Effector memory CD4-positive, alpha-beta T cell (primary cell): Measurements from ENCODE around the gene PTPRO.

Experiments
- DNase-seq, 3 donors: peaks; one replicate each; pipeline ENCODE4 v3.0.0-alpha.2; 2020
- H3K27ac ChIP-seq: 2 replicates; pipeline ENCODE4 v1.7.0; 2013; ENCODE audit warnings: mild to moderate bottlenecking, low read length, moderate library complexity; ENCODE audit not compliant: insufficient read depth, poor library complexity, severe bottlenecking
- H3K27me3 ChIP-seq: replicated peaks from 2 replicates; pipeline ENCODE4 v1.7.0; 2013; ENCODE audit warnings: mild to moderate bottlenecking, low read length; ENCODE audit not compliant: insufficient read depth, control insufficient read depth, poor library complexity, severe bottlenecking
- H3K36me3 ChIP-seq: 2 replicates; pipeline ENCODE4 v1.7.0; 2013; ENCODE audit warnings: mild to moderate bottlenecking, low read length, moderate library complexity; ENCODE audit not compliant: control insufficient read depth, insufficient read depth
- H3K4me1 ChIP-seq: 2 replicates; pipeline ENCODE4 v1.7.0; 2013; ENCODE audit warnings: low read length, mild to moderate bottlenecking; ENCODE audit not compliant: control insufficient read depth, insufficient read depth, poor library complexity, severe bottlenecking
- H3K4me3 ChIP-seq: 2 replicates; pipeline ENCODE4 v1.7.0; 2013; ENCODE audit warnings: low read length, low read depth, mild to moderate bottlenecking; ENCODE audit not compliant: insufficient read depth, poor library complexity, severe bottlenecking
- H3K9me3 ChIP-seq: 2 replicates; pipeline ENCODE4 v1.7.0; 2013; ENCODE audit warnings: mild to moderate bottlenecking, low read length, moderate library complexity; ENCODE audit not compliant: control insufficient read depth

Gene PTPRO

DNA sequence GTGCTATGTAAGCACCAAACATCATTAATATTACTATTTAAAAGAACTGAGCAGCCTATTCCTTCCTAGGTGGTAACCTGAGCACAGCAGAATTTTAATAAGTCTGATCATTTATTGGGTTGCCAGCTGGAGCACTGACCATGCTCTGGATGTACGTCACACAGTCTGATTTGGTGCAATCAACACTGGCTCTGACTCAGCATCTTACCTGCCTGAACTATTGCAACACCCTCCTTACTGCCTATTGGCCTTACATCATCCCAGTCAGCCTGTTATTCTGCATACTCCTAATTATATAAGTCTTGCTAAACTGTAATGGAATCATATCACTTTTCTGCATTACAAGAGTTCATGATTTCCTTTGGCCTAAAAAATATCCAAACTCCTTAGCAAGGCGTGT, 149.7 kb downstream of the PTPRO start:
- no peaks in the 10 kb centered on the region for H3K27me3 ChIP-seq
- H3K4me1 ChIP-seq, result no peaks in the 10 kb centered on the region
- H3K9me3 ChIP-seq, result no peaks in the 10 kb centered on the region
- H3K4me3 ChIP-seq, result no peak overlapping the region
- H3K36me3 ChIP-seq, result no peaks in the 10 kb centered on the region
- DNase-seq, result no peak
- no peak overlapping the region for H3K27ac ChIP-seq

- H3K27ac ChIP-seq, result no peak overlapping the region
- no peak overlapping the region for H3K4me3 ChIP-seq
- no peak for DNase-seq
- H3K4me1 ChIP-seq, result no peaks in the 10 kb centered on the region
- no peaks in the 10 kb centered on the region for H3K9me3 ChIP-seq
- H3K36me3 ChIP-seq, result no peaks in the 10 kb centered on the region
- no peaks in the 10 kb centered on the region for H3K27me3 ChIP-seq
Observed at GRCh38 chr12:15474766-15475165, 152.5 kb downstream of the PTPRO start.

GRCh38 chr12:15477761-15478160, 155.5 kb downstream of the PTPRO start:
- H3K4me1 ChIP-seq, result no peaks in the 10 kb centered on the region
- no peaks in the 10 kb centered on the region for H3K9me3 ChIP-seq
- no peak overlapping the region for H3K4me3 ChIP-seq
- DNase-seq, result no peak
- H3K27ac ChIP-seq, result no peak overlapping the region
- H3K36me3 ChIP-seq, result no peaks in the 10 kb centered on the region
- H3K27me3 ChIP-seq, result no peaks in the 10 kb centered on the region

- no peak overlapping the region for H3K4me3 ChIP-seq
- H3K9me3 ChIP-seq, result no peaks in the 10 kb centered on the region
- no peak for DNase-seq
- H3K4me1 ChIP-seq, result no peaks in the 10 kb centered on the region
- no peaks in the 10 kb centered on the region for H3K27me3 ChIP-seq
- no peaks in the 10 kb centered on the region for H3K36me3 ChIP-seq
- no peak overlapping the region for H3K27ac ChIP-seq
Observed at GRCh38 chr12:15481846-15482245, 159.5 kb downstream of the PTPRO start.

- Histone ChIP-seq H3K36me3 (no peaks in the 10 kb centered on the region), H3K4me1 (no peaks in the 10 kb centered on the region), H3K4me3 (no peak overlapping the region), H3K9me3 (no peaks in the 10 kb centered on the region), H3K27ac (no peak overlapping the region), H3K27me3 (no peaks in the 10 kb centered on the region)
- DNase-seq, result no peak
Observed at GRCh38 chr12:15485466-15485865, 163.2 kb downstream of the PTPRO start.

DNA sequence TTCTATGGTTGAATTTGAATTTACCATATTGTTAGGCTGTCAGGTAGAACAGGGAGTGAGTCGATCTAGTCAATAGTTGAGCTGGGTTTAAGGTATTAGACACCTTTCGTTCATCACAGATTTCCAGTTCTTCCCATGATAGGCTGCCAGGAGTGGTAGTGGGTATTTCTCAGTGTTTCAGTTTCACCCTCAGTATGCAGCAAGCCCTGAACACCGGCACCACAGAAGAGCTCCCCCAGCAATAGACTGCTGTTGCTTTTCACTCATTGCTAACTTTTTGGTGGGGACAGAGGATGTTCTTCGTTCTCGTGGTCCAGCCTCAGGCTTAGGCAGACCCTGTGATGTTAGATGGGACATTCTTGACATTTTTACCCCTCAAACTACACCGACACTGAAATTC, 164.6 kb downstream of the PTPRO start:
- Histone ChIP-seq H3K27me3 (no peaks in the 10 kb centered on the region), H3K4me1 (no peaks in the 10 kb centered on the region), H3K9me3 (no peaks in the 10 kb centered on the region), H3K4me3 (no peak overlapping the region), H3K36me3 (no peaks in the 10 kb centered on the region), H3K27ac (no peak overlapping the region)
- no peak for DNase-seq

DNA sequence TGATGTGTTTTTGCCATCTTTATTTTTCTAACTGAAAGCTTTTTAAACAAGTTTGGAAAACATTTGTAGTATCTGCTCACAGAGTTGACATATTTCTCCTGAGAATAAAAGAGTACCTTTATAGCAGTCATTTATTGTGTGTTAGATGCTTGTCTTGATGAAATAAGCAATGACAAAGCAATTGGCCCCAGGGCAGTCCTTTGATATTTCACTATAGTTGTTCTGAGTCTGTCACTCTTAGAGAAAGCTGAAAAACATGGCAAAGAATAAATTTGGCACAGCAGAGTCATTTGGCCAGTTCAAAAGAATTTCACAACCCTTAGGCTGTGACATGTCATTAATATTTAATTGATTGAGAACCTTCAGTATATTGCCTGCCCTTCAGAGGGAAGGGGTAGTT, 166.2 kb downstream of the PTPRO start:
- no peaks in the 10 kb centered on the region for H3K27me3 ChIP-seq
- no peaks in the 10 kb centered on the region for H3K4me1 ChIP-seq
- no peak for DNase-seq
- H3K9me3 ChIP-seq, result no peaks in the 10 kb centered on the region
- H3K27ac ChIP-seq, result no peak overlapping the region
- H3K4me3 ChIP-seq, result no peak overlapping the region
- H3K36me3 ChIP-seq, result no peaks in the 10 kb centered on the region

- DNase-seq, result no peak
- no peaks in the 10 kb centered on the region for H3K4me1 ChIP-seq
Observed at GRCh38 chr12:15494329-15495046, 172.2 kb downstream of the PTPRO start.

GRCh38 chr12:15495746-15496145, 173.4 kb downstream of the PTPRO start:
- no peaks in the 10 kb centered on the region for H3K36me3 ChIP-seq
- no peak for DNase-seq
- H3K4me3 ChIP-seq, result no peak overlapping the region
- no peaks in the 10 kb centered on the region for H3K4me1 ChIP-seq
- H3K27me3 ChIP-seq, result no peaks in the 10 kb centered on the region
- no peak overlapping the region for H3K27ac ChIP-seq
- H3K9me3 ChIP-seq, result no peaks in the 10 kb centered on the region

More at GRCh38 chr12:15494329-15495046, 172.2 kb downstream of the PTPRO start:
- Histone ChIP-seq H3K36me3 (no peaks in the 10 kb centered on the region), H3K9me3 (no peaks in the 10 kb centered on the region), H3K4me3 (no peak overlapping the region), H3K27ac (no peak overlapping the region), H3K27me3 (no peaks in the 10 kb centered on the region)

DNA sequence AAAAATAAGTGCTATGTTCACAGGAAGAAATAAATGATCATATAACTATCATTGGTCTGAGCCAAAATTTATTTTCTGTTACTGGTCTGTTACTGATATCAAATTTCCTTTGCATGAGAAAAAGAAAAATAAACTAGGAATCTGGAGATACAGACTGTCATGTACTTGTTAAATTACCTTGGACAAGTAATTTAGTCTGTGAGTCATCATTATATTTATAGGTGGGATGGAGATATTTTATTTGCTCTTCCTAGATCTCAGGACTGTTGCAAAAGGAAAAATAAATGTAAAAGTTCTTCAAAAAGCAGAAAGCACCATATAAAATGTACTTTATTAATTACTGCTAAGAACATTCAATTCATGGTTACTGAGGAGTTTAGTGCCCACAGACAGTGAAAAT, 174.4 kb downstream of the PTPRO start:
- Histone ChIP-seq H3K27ac (no peak overlapping the region), H3K4me3 (no peak overlapping the region), H3K9me3 (no peaks in the 10 kb centered on the region), H3K27me3 (no peaks in the 10 kb centered on the region), H3K36me3 (no peaks in the 10 kb centered on the region), H3K4me1 (no peaks in the 10 kb centered on the region)
- DNase-seq, result no peak
